Osteocyte (in vitro differentiated cells): ENCODE data around the gene RBM20. TPM values are rescaled to one million over a fixed set of nuclear protein-coding genes. Genes with fewer than 3 reads are reported as not detected.

Source experiments
- DNase-seq: peaks from one replicate; pipeline ENCODE4 v3.0.0; 2021; ENCODE audit warnings: mixed read lengths; ENCODE audit not compliant: unreplicated experiment; ENCODE audit errors: extremely low spot score
- H3K27ac Mint-ChIP-seq: one replicate; pipeline ENCODE4 v1.8.0; 2021; ENCODE audit warnings: mild to moderate bottlenecking, mixed read lengths; ENCODE audit not compliant: unreplicated experiment
- H3K27me3 Mint-ChIP-seq: one replicate; pipeline ENCODE4 v1.8.0; 2021; ENCODE audit warnings: mixed read lengths; ENCODE audit not compliant: unreplicated experiment
- H3K36me3 Mint-ChIP-seq: one replicate; pipeline ENCODE4 v1.8.0; 2021; ENCODE audit warnings: mixed read lengths; ENCODE audit not compliant: unreplicated experiment
- H3K4me1 Mint-ChIP-seq: one replicate; pipeline ENCODE4 v1.8.0; 2021; ENCODE audit warnings: mixed read lengths; ENCODE audit not compliant: unreplicated experiment
- H3K4me3 Mint-ChIP-seq: one replicate; pipeline ENCODE4 v1.8.0; 2021; ENCODE audit warnings: mild to moderate bottlenecking, moderate library complexity, mixed read lengths; ENCODE audit not compliant: unreplicated experiment
- H3K9me3 Mint-ChIP-seq: one replicate; pipeline ENCODE4 v1.8.0; 2021; ENCODE audit warnings: mixed read lengths; ENCODE audit not compliant: unreplicated experiment
- CTCF ChIP-seq: fragments of 200-600 bp; sonication (generic); IDR thresholded peaks from 2 replicates; pipeline ENCODE4 v1.5.0; 2021; ENCODE audit warnings: antibody characterized with exemption, mild to moderate bottlenecking, moderate library complexity
- total RNA-seq: library from RNA; stranded (reverse); gene quantifications from 2 replicates; pipeline ENCODE4 v1.2.1, GENCODE V29; 2021

The RBM20 gene
- total RNA-seq, 1 donor from 2014 or later, result 1.6 TPM

- Mint-ChIP-seq H3K36me3 (no peaks in the 10 kb centered on the region), H3K4me3 (no peak overlapping the region), H3K9me3 (peaks cover 5% of the 10 kb centered on the region), H3K27ac (no peak overlapping the region), H3K4me1 (peaks cover 19% of the 10 kb centered on the region), H3K27me3 (no peaks in the 10 kb centered on the region)
- no peak for TF ChIP-seq CTCF
- no peak for DNase-seq
Measured at GRCh38 chr10:110751850-110752249, 107.7 kb downstream of the RBM20 start.

- TF ChIP-seq CTCF, result no peak
- H3K9me3 Mint-ChIP-seq, result peaks cover 5% of the 10 kb centered on the region
- H3K4me1 Mint-ChIP-seq, result peaks cover 3% of the 10 kb centered on the region
- H3K4me3 Mint-ChIP-seq, result no peak overlapping the region
- no peaks in the 10 kb centered on the region for H3K27me3 Mint-ChIP-seq
- H3K27ac Mint-ChIP-seq, result no peak overlapping the region
- no peaks in the 10 kb centered on the region for H3K36me3 Mint-ChIP-seq
- DNase-seq, result no peak
Measured at GRCh38 chr10:110753462-110753861, 109.3 kb downstream of the RBM20 start.

- Mint-ChIP-seq H3K27me3 (no peaks in the 10 kb centered on the region), H3K36me3 (no peaks in the 10 kb centered on the region), H3K4me3 (no peak overlapping the region), H3K27ac (no peak overlapping the region), H3K4me1 (peaks cover 6% of the 10 kb centered on the region), H3K9me3 (no peaks in the 10 kb centered on the region)
- no peak for DNase-seq
- TF ChIP-seq CTCF, result no peak
Measured at GRCh38 chr10:110754375-110755105, 110.4 kb downstream of the RBM20 start.

- Mint-ChIP-seq H3K27me3 (no peaks in the 10 kb centered on the region), H3K4me1 (peaks cover 6% of the 10 kb centered on the region)
- TF ChIP-seq CTCF, result no peak
Measured at GRCh38 chr10:110755781-110756180, 111.6 kb downstream of the RBM20 start.

GRCh38 chr10:110756876-110757275 lies 112.7 kb downstream of the RBM20 start:
- no peak overlapping the region for H3K27ac Mint-ChIP-seq
- no peaks in the 10 kb centered on the region for H3K36me3 Mint-ChIP-seq
- H3K27me3 Mint-ChIP-seq, result no peaks in the 10 kb centered on the region
- DNase-seq, result no peak
- peaks cover 6% of the 10 kb centered on the region for H3K4me1 Mint-ChIP-seq
- H3K4me3 Mint-ChIP-seq, result no peak overlapping the region
- TF ChIP-seq CTCF, result no peak
- H3K9me3 Mint-ChIP-seq, result no peaks in the 10 kb centered on the region

More at GRCh38 chr10:110755781-110756180, 111.6 kb downstream of the RBM20 start:
- Mint-ChIP-seq H3K27ac (no peak overlapping the region), H3K36me3 (no peaks in the 10 kb centered on the region), H3K4me3 (no peak overlapping the region), H3K9me3 (no peaks in the 10 kb centered on the region)
- DNase-seq, result no peak
